HEK293T (cell line): ENCODE results near the gene LIPC.
"Not testable (repeated sequence)": the region's sequence is repeated elsewhere in the genome, so short reads cannot be mapped to it uniquely, and the experiment has no call there.

Experiments
- CTCF ChIA-PET: fragments of 350-600 bp; formaldehyde crosslinking; extraction: SDS; loops from one replicate; lab custom pipeline; 2021; ENCODE audit warnings: antibody characterized with exemption, inconsistent platforms; lab: Yijun Ruan, JAX
- POLR2A ChIA-PET: fragments of 350-600 bp; formaldehyde crosslinking; extraction: SDS; loops from one replicate; lab custom pipeline; 2020; ENCODE audit warnings: antibody characterized with exemption, inconsistent platforms; lab: Yijun Ruan, JAX
- DNase-seq: peaks from one replicate; pipeline ENCODE4 v3.0.0; 2012; ENCODE audit warnings: mixed read lengths; ENCODE audit errors: extremely low spot score
- ARNT ChIP-seq: fragments of 450-650 bp; IDR thresholded peaks from 2 replicates; pipeline ENCODE4 v1.6.1; 2017; ENCODE audit warnings: mild to moderate bottlenecking
- BHLHE40 ChIP-seq: fragments of 450-650 bp; IDR thresholded peaks from 2 replicates; pipeline ENCODE4 v1.6.1; 2016; ENCODE audit warnings: mild to moderate bottlenecking, moderate library complexity, borderline replicate concordance
- CTBP1 ChIP-seq: fragments of 450-650 bp; IDR thresholded peaks from 2 replicates; pipeline ENCODE4 v1.6.1; 2016; ENCODE audit warnings: borderline replicate concordance
- ELF4 ChIP-seq: fragments of 450-650 bp; IDR thresholded peaks from 2 replicates; pipeline ENCODE4 v1.6.1; 2017; ENCODE audit warnings: antibody characterized with exemption
- FOXA1 ChIP-seq: fragments of 450-650 bp; IDR thresholded peaks from 2 replicates; pipeline ENCODE4 v1.6.1; 2016; ENCODE audit warnings: mild to moderate bottlenecking
- FOXK2 ChIP-seq: fragments of 450-650 bp; IDR thresholded peaks from 2 replicates; pipeline ENCODE4 v1.6.1; 2016; ENCODE audit warnings: mild to moderate bottlenecking
- FOXM1 ChIP-seq: fragments of 450-650 bp; IDR thresholded peaks from 2 replicates; pipeline ENCODE4 v1.6.1; 2017; ENCODE audit warnings: mild to moderate bottlenecking, borderline replicate concordance
- HDGF ChIP-seq: fragments of 450-650 bp; IDR thresholded peaks from 2 replicates; pipeline ENCODE4 v1.6.1; 2017; ENCODE audit warnings: antibody characterized with exemption, borderline replicate concordance
- L3MBTL2 ChIP-seq: fragments of 450-650 bp; conservative IDR thresholded peaks from 2 replicates; pipeline ENCODE4 v1.6.1; 2016; ENCODE audit warnings: mild to moderate bottlenecking
- LEF1 ChIP-seq: fragments of 450-650 bp; IDR thresholded peaks from 2 replicates; pipeline ENCODE4 v1.6.1; 2017; ENCODE audit warnings: mild to moderate bottlenecking, borderline replicate concordance
- NFRKB ChIP-seq: fragments of 450-650 bp; IDR thresholded peaks from 2 replicates; pipeline ENCODE4 v1.6.1; 2016; ENCODE audit warnings: mild to moderate bottlenecking, moderate library complexity
- SP1 ChIP-seq: fragments of 450-650 bp; IDR thresholded peaks from 2 replicates; pipeline ENCODE4 v1.6.1; 2017
- SUZ12 ChIP-seq: fragments of 450-650 bp; IDR thresholded peaks from 2 replicates; pipeline ENCODE4 v1.6.1; 2016; ENCODE audit warnings: mild to moderate bottlenecking
- TARDBP ChIP-seq: fragments of 450-650 bp; IDR thresholded peaks from 2 replicates; pipeline ENCODE4 v1.6.1; 2016
- ZNF384 ChIP-seq: fragments of 450-650 bp; IDR thresholded peaks from 2 replicates; pipeline ENCODE4 v1.6.1; 2016
- TF ChIP-seq, protein P1 (sequence below): fragments of 450-650 bp; IDR thresholded peaks from 2 replicates; pipeline ENCODE4 v1.6.1; 2016

Gene LIPC

DNA sequence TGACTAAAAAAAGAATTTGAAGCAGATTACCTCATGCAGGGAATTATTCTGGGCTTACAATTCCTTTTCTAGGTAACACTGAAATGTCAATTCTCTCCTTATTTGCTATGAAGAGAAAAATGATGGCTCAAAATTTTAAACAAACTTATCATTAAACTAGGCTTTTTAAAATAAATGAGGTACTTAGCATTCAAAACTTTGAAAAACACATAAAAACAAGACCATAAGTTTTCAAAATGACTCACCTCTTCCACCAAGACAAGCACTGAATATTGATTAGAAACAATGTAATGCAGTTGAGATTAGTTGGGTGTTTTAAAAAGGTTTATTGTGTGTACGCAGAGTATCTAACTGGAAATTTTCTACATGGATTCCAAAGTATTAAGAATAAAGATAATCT lies 163.1 kb downstream of the LIPC start:
- ChIA-PET CTCF (no interaction called here), POLR2A (no interaction called here)
- DNase-seq: no peak
- TF ChIP-seq FOXK2 (no peak), ELF4 (no peak), ZNF384 (no peak), L3MBTL2 (no peak), HDGF (no peak), NFRKB (no peak), SUZ12 (no peak), TARDBP (no peak), FOXA1 (no peak), ARNT (no peak), LEF1 (no peak), BHLHE40 (no peak), SP1 (no peak)
- TF ChIP-seq, protein P1, sequence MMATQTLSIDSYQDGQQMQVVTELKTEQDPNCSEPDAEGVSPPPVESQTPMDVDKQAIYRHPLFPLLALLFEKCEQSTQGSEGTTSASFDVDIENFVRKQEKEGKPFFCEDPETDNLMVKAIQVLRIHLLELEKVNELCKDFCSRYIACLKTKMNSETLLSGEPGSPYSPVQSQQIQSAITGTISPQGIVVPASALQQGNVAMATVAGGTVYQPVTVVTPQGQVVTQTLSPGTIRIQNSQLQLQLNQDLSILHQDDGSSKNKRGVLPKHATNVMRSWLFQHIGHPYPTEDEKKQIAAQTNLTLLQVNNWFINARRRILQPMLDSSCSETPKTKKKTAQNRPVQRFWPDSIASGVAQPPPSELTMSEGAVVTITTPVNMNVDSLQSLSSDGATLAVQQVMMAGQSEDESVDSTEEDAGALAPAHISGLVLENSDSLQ: no peak

DNA sequence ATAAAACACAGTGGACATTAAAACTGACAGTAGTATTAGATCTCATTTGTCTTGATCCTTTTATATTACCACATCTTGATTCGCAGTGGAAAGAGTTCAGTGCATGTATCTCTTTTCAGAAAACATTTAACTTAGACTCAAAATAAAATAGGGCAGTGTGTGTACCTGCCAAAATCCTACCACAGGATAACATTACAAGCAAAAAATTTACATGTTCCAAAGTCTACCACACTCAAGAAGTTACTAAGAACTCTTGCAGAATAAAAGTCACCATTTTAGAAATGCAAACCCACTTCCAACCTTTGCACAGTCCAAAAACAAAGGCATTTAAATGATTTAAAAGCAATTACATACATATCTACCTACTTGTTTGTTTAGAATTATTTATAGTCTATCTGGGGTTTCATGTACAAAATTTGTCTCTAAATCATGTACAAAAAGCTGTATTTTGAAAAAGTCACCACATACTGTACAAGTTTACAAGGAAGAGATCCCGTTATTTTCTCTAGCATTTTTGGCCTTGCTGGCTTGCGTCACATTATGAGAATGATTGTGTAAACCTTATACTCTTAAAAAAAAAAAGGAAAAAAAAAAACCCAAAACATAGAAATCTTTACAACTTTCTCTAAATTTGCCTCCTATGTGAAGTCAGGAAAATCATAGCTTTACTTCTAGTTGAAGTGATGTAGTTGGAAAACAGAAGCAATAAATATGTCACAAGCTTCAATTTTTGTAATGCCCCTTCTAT lies 163.9 kb downstream of the LIPC start:
- CTCF ChIA-PET: no interaction called here
- no peak for DNase-seq
- no peak for TF ChIP-seq SP1
- no peak for TF ChIP-seq FOXM1
- TF ChIP-seq BHLHE40: no peak
- TF ChIP-seq FOXA1: no peak
- no peak for TF ChIP-seq ELF4
- no peak for TF ChIP-seq ARNT
- no peak for TF ChIP-seq L3MBTL2
- no peak for TF ChIP-seq LEF1
- no peak for TF ChIP-seq TARDBP
- POLR2A ChIA-PET: no interaction called here

DNA sequence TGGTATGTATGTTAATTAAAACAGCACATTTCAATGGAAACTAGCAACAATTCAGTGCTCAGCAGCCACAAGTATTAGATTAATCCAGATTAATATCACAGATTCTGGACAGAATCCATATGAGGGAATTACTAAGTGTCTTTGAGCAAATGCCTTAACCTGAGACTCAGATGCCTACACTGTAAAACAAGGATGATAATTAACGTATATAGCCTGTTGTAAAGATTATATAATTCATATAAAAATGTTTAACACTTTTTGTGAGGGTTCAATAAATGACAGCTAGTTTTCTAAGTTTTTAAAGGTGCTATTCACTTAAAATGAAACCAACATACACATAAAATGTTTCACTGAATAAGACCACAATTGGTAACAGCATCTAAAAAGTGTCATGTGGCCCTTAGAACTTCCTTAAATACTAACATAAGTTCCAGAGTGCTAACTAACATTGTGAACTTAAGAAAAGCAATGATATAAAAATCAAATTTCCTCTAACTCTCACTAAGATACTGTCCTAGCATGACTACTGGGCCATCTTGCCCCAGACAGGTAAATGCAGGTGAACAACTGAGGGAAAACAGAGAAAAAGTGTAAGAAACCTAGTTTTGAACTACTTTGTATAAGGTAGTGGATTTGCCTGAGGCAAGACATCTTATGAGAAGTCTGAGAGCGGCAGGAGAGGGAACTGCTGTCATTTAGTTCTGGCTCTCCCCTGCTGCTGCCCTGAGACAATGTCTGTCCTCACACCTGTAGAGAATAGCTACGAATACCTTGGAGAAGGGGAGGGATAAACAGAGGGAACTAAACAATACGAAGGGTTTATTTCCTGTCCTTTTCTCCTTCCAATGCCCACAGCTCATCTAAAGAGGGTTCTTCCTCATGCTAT lies 166.4 kb downstream of the LIPC start:
- DNase-seq: no peak

DNA sequence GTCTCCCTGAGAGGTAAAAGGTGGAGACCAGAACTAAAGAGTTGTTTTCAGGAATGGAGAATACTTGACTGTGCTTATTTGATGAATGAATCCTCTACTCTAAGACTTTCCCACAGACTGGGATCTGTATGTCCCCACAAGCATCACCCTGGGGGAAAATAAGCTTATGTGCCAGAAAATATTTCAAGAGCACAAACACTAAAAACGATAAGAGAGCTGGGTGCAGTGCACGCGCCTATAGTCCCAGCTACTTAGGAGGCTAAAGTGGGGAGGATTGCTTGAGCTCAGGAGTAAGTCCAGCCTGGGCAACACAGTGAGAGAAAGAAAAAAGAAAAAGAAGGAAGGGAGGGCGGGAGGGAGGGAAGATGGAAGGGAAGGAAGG lies 167.0 kb downstream of the LIPC start:
- CTCF ChIA-PET: no interaction called here
- no peak for DNase-seq
- TF ChIP-seq SUZ12 (no peak), SP1 (no peak), HDGF (no peak), BHLHE40 (no peak), FOXA1 (no peak), FOXM1 (no peak), L3MBTL2 (no peak)
- POLR2A ChIA-PET: no interaction called here

More for the DNA sequence above, 166.4 kb downstream of the LIPC start:
- TF ChIP-seq SUZ12 (no peak), HDGF (no peak), ELF4 (no peak), FOXM1 (no peak), NFRKB (no peak), L3MBTL2 (no peak), CTBP1 (no peak), FOXK2 (no peak), TARDBP (no peak), LEF1 (no peak)
- TF ChIP-seq, protein P1: no peak
- CTCF ChIA-PET: no interaction called here
- POLR2A ChIA-PET: no interaction called here

DNA sequence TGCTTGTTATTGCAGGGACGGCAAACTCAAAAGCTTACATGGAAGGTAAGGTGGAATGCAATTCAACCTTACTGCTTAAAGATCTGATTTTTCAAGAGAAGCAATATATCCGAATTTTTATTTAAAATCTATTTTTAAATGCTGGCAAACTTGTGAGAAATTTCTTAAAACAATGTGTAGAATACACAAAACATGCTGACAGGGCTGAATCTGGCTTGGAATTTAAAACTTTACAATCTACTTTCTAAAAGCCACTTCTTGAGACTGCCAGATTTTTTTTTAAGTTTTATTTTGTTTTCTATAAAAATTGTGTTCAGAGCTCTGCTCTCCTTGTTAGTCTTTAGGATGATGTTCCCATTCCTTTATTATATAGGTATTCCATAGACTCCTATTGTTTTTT lies 171.0 kb downstream of the LIPC start:
- no peak for DNase-seq
- ChIA-PET POLR2A (no interaction called here), CTCF (no interaction called here)
- TF ChIP-seq SUZ12 (no peak), SP1 (no peak), CTBP1 (no peak), HDGF (no peak), FOXK2 (no peak), L3MBTL2 (no peak), ELF4 (no peak)

DNA sequence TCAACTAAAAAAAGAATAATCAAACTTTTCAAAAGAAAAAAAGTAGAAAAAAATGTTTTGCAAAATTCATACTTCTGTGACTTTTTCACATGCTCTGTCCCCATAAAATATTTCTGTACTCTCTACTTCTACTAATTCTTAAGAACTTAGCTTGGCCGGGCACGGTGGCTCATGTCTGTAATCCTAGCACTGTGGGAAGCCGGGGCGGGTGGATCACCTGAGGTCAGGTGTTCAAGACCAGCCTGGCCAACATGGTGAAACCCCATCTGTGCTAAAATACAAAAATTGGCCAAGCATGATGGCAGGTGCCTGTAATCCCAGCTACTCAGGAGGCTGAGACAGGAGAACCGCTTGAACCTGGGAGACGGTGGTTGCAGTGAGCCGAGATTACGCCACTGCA lies 172.1 kb downstream of the LIPC start:
- POLR2A ChIA-PET, DNase-seq, CTCF ChIA-PET: not testable (repeated sequence)

DNA sequence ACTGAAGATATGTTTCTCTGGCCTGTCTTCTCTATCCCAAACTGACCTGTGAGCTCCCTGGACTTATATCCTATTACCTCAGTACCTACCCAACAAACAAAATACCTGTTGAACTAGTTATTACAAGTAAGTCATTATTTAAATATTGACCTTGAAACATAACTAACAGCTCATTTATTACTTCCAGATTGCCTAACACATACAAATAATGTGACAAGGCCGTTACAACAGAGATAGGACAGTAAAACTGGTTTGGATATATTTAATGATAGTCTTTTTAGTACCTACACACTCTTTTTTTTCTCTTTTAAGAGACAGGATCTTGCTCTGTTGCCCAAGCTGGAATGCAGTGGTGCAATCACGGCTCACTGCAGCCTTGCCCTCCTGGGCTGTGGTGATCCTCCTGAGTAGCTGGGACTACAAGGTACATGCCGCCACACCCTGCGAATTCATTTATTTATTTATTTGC lies 172.7 kb downstream of the LIPC start:
- CTCF ChIA-PET: no interaction called here
- POLR2A ChIA-PET: no interaction called here
- no peak for DNase-seq
- no peak for TF ChIP-seq BHLHE40
- no peak for TF ChIP-seq FOXA1
- no peak for TF ChIP-seq SP1
